ENCODE results near the gene TSKU.

The TSKU gene

DNA sequence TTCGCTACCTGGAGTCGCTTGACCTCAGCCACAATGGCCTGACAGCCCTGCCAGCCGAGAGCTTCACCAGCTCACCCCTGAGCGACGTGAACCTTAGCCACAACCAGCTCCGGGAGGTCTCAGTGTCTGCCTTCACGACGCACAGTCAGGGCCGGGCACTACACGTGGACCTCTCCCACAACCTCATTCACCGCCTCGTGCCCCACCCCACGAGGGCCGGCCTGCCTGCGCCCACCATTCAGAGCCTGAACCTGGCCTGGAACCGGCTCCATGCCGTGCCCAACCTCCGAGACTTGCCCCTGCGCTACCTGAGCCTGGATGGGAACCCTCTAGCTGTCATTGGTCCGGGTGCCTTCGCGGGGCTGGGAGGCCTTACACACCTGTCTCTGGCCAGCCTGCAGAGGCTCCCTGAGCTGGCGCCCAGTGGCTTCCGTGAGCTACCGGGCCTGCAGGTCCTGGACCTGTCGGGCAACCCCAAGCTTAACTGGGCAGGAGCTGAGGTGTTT lies 12.8 kb downstream of the TSKU start:
- TF ChIP-seq CEBPB (IDR thresholded peaks at IDR 0.05), result no peak
- no peak for TF ChIP-seq EP300 (IDR thresholded peaks at IDR 0.05; ENCODE audit: borderline replicate concordance)
- no peak for TF ChIP-seq YY1 (IDR thresholded peaks at IDR 0.05; ENCODE audit: low read depth)
- no peak for TF ChIP-seq TCF12 (IDR thresholded peaks at IDR 0.05; ENCODE audit: low read depth)
- TF ChIP-seq, protein P1, sequence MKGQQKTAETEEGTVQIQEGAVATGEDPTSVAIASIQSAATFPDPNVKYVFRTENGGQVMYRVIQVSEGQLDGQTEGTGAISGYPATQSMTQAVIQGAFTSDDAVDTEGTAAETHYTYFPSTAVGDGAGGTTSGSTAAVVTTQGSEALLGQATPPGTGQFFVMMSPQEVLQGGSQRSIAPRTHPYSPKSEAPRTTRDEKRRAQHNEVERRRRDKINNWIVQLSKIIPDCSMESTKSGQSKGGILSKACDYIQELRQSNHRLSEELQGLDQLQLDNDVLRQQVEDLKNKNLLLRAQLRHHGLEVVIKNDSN (IDR thresholded peaks at IDR 0.05), result no peak
- no peak for TF ChIP-seq FOXM1 (IDR thresholded peaks at IDR 0.05; ENCODE audit: borderline replicate concordance, low read depth)
- TF ChIP-seq, protein P2, sequence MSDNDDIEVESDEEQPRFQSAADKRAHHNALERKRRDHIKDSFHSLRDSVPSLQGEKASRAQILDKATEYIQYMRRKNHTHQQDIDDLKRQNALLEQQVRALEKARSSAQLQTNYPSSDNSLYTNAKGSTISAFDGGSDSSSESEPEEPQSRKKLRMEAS (IDR thresholded peaks at IDR 0.05), result no peak
- TF ChIP-seq CREB1 (IDR thresholded peaks at IDR 0.05; ENCODE audit: low read depth), result no peak
- no peak for TF ChIP-seq TAF1 (IDR thresholded peaks at IDR 0.05; ENCODE audit: low read depth)
- TF ChIP-seq RAD21 (IDR thresholded peaks at IDR 0.05; ENCODE audit: low read depth), result no peak
- no peak for TF ChIP-seq EGR1 (IDR thresholded peaks at IDR 0.05)
- TF ChIP-seq TEAD4 (IDR thresholded peaks at IDR 0.05), result no peak
- no peak for TF ChIP-seq NFIC (IDR thresholded peaks at IDR 0.05)
- no peak for TF ChIP-seq ZBTB7A (IDR thresholded peaks at IDR 0.05; ENCODE audit: low read depth)
- TF ChIP-seq, protein P3, sequence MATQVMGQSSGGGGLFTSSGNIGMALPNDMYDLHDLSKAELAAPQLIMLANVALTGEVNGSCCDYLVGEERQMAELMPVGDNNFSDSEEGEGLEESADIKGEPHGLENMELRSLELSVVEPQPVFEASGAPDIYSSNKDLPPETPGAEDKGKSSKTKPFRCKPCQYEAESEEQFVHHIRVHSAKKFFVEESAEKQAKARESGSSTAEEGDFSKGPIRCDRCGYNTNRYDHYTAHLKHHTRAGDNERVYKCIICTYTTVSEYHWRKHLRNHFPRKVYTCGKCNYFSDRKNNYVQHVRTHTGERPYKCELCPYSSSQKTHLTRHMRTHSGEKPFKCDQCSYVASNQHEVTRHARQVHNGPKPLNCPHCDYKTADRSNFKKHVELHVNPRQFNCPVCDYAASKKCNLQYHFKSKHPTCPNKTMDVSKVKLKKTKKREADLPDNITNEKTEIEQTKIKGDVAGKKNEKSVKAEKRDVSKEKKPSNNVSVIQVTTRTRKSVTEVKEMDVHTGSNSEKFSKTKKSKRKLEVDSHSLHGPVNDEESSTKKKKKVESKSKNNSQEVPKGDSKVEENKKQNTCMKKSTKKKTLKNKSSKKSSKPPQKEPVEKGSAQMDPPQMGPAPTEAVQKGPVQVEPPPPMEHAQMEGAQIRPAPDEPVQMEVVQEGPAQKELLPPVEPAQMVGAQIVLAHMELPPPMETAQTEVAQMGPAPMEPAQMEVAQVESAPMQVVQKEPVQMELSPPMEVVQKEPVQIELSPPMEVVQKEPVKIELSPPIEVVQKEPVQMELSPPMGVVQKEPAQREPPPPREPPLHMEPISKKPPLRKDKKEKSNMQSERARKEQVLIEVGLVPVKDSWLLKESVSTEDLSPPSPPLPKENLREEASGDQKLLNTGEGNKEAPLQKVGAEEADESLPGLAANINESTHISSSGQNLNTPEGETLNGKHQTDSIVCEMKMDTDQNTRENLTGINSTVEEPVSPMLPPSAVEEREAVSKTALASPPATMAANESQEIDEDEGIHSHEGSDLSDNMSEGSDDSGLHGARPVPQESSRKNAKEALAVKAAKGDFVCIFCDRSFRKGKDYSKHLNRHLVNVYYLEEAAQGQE (IDR thresholded peaks at IDR 0.05; ENCODE audit: low read depth), result no peak

DNA sequence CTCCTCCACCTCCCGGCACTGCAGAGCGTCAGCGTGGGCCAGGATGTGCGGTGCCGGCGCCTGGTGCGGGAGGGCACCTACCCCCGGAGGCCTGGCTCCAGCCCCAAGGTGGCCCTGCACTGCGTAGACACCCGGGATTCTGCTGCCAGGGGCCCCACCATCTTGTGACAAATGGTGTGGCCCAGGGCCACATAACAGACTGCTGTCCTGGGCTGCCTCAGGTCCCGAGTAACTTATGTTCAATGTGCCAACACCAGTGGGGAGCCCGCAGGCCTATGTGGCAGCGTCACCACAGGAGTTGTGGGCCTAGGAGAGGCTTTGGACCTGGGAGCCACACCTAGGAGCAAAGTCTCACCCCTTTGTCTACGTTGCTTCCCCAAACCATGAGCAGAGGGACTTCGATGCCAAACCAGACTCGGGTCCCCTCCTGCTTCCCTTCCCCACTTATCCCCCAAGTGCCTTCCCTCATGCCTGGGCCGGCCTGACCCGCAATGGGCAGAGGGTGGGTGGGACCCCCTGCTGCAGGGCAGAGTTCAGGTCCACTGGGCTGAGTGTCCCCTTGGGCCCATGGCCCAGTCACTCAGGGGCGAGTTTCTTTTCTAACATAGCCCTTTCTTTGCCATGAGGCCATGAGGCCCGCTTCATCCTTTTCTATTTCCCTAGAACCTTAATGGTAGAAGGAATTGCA lies 13.5 kb downstream of the TSKU start:
- TF ChIP-seq EP300 (IDR thresholded peaks at IDR 0.05; ENCODE audit: borderline replicate concordance) (no peak), TCF12 (IDR thresholded peaks at IDR 0.05; ENCODE audit: low read depth) (no peak), TEAD4 (IDR thresholded peaks at IDR 0.05) (no peak), FOXM1 (IDR thresholded peaks at IDR 0.05; ENCODE audit: borderline replicate concordance, low read depth) (no peak), NFIC (IDR thresholded peaks at IDR 0.05) (no peak), TAF1 (IDR thresholded peaks at IDR 0.05; ENCODE audit: low read depth) (no peak), RAD21 (IDR thresholded peaks at IDR 0.05; ENCODE audit: low read depth) (no peak), YY1 (IDR thresholded peaks at IDR 0.05; ENCODE audit: low read depth) (no peak), CEBPB (IDR thresholded peaks at IDR 0.05) (no peak), ZBTB7A (IDR thresholded peaks at IDR 0.05; ENCODE audit: low read depth) (no peak)
- TF ChIP-seq, protein P3 (IDR thresholded peaks at IDR 0.05; ENCODE audit: low read depth), result no peak
- TF ChIP-seq, protein P1 (IDR thresholded peaks at IDR 0.05), result no peak
- TF ChIP-seq, protein P2 (IDR thresholded peaks at IDR 0.05), result no peak

DNA sequence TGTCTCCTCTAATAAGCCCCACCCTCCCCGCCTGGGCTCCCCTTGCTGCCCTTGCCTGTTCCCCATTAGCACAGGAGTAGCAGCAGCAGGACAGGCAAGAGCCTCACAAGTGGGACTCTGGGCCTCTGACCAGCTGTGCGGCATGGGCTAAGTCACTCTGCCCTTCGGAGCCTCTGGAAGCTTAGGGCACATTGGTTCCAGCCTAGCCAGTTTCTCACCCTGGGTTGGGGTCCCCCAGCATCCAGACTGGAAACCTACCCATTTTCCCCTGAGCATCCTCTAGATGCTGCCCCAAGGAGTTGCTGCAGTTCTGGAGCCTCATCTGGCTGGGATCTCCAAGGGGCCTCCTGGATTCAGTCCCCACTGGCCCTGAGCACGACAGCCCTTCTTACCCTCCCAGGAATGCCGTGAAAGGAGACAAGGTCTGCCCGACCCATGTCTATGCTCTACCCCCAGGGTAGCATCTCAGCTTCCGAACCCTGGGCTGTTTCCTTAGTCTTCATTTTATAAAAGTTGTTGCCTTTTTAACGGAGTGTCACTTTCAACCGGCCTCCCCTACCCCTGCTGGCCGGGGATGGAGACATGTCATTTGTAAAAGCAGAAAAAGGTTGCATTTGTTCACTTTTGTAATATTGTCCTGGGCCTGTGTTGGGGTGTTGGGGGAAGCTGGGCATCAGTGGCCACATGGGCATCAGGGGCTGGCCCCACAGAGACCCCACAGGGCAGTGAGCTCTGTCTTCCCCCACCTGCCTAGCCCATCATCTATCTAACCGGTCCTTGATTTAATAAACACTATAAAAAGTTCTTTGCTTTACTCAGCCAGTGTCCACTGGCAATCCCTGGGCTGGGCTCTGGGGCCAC lies 14.4 kb downstream of the TSKU start:
- TF ChIP-seq TAF1 (IDR thresholded peaks at IDR 0.05; ENCODE audit: low read depth) (no peak), TEAD4 (IDR thresholded peaks at IDR 0.05) (no peak), CREB1 (IDR thresholded peaks at IDR 0.05; ENCODE audit: low read depth) (no peak), NFIC (IDR thresholded peaks at IDR 0.05) (no peak), YY1 (IDR thresholded peaks at IDR 0.05; ENCODE audit: low read depth) (no peak), ZBTB7A (IDR thresholded peaks at IDR 0.05; ENCODE audit: low read depth) (no peak), EP300 (IDR thresholded peaks at IDR 0.05; ENCODE audit: borderline replicate concordance) (no peak), RAD21 (IDR thresholded peaks at IDR 0.05; ENCODE audit: low read depth) (no peak), FOXM1 (IDR thresholded peaks at IDR 0.05; ENCODE audit: borderline replicate concordance, low read depth) (no peak), EGR1 (IDR thresholded peaks at IDR 0.05) (no peak), CEBPB (IDR thresholded peaks at IDR 0.05) (no peak)
- TF ChIP-seq, protein P2 (IDR thresholded peaks at IDR 0.05), result no peak
- TF ChIP-seq, protein P1 (IDR thresholded peaks at IDR 0.05), result no peak
- TF ChIP-seq, protein P3 (IDR thresholded peaks at IDR 0.05; ENCODE audit: low read depth), result no peak
